Smooth muscle cell (in vitro differentiated cells): ENCODE measurements around the gene DNAH14. TPM values are rescaled to one million over a fixed set of nuclear protein-coding genes. Genes with fewer than 3 reads are reported as not detected.

Experiments used
- DNase-seq: peaks from one replicate; lab custom pipeline; 2025; ENCODE audit not compliant: unreplicated experiment; lab: John Stamatoyannopoulos, UW
- H2AFZ ChIP-seq: fragments of 200-600 bp; sonication (generic); 2 replicates; pipeline ENCODE4 v1.6.0; 2016; ENCODE audit warnings: antibody characterized with exemption, low read depth, mild to moderate bottlenecking
- H3F3A ChIP-seq: fragments of 200-600 bp; sonication (generic); 2 replicates; pipeline ENCODE4 v1.6.0; 2017; ENCODE audit warnings: antibody characterized with exemption, low read depth
- H3K27ac ChIP-seq: fragments of 200-600 bp; sonication (generic); 2 replicates; pipeline ENCODE4 v1.5.1; 2016; ENCODE audit warnings: low read depth, mild to moderate bottlenecking
- H3K27me3 ChIP-seq: fragments of 200-600 bp; sonication (generic); 2 replicates; pipeline ENCODE4 v1.6.1; 2016; ENCODE audit warnings: low read depth, mild to moderate bottlenecking
- H3K36me3 ChIP-seq: fragments of 200-600 bp; sonication (generic); 2 replicates; pipeline ENCODE4 v1.5.1; 2016; ENCODE audit warnings: low read depth
- H3K4me1 ChIP-seq: fragments of 200-600 bp; sonication (generic); 2 replicates; pipeline ENCODE4 v1.5.1; 2016; ENCODE audit warnings: low read depth
- H3K4me2 ChIP-seq: fragments of 200-600 bp; sonication (generic); 2 replicates; pipeline ENCODE4 v1.6.0; 2016; ENCODE audit warnings: mild to moderate bottlenecking
- H3K4me3 ChIP-seq: fragments of 200-600 bp; sonication (generic); 2 replicates; pipeline ENCODE4 v1.5.1; 2016; ENCODE audit warnings: mild to moderate bottlenecking
- H3K79me2 ChIP-seq: fragments of 200-600 bp; sonication (generic); 2 replicates; pipeline ENCODE4 v1.6.0; 2016; ENCODE audit warnings: low read depth, mild to moderate bottlenecking
- H3K9ac ChIP-seq: fragments of 200-600 bp; sonication (generic); 2 replicates; pipeline ENCODE4 v1.6.0; 2016; ENCODE audit warnings: low read depth
- H3K9me3 ChIP-seq: fragments of 200-600 bp; sonication (generic); replicated peaks from 2 replicates; pipeline ENCODE4 v1.5.1; 2016; ENCODE audit warnings: low read depth
- H4K20me1 ChIP-seq: fragments of 200-600 bp; sonication (generic); 2 replicates; pipeline ENCODE4 v1.6.0; 2016; ENCODE audit warnings: low read depth
- WGBS: methylation state at CpG from one replicate; pipeline ENCODE4 v1.1.7; 2016; ENCODE audit warnings: low lambda C conversion rate; 5-methylcytosine and 5-hydroxymethylcytosine counted together
- polyA plus RNA-seq: library from polyadenylated mRNA; unstranded; fragments of >200 nt; fragmentation: Nextera tagmentation; extraction: Ambion mirVana; gene quantifications from 2 replicates; pipeline ENCODE4 v1.2.1, GENCODE V29; 2016
- total RNA-seq: library from RNA; depleted of rRNA; stranded (reverse); fragments of >200 nt; gene quantifications from 2 replicates; pipeline ENCODE4 v1.2.3, GENCODE V29; 2014
- TF ChIP-seq, protein P1 (sequence below): fragments of 200-600 bp; sonication (generic); IDR thresholded peaks from 2 replicates; pipeline ENCODE4 v1.5.1; 2017; ENCODE audit warnings: borderline replicate concordance, mild to moderate bottlenecking, antibody characterized with exemption; ENCODE audit not compliant: insufficient read depth, poor library complexity, severe bottlenecking

Gene DNAH14
- total and polyA plus RNA-seq, 2 experiments from 2014 or later, result 9.4 to 44.0 TPM

DNA sequence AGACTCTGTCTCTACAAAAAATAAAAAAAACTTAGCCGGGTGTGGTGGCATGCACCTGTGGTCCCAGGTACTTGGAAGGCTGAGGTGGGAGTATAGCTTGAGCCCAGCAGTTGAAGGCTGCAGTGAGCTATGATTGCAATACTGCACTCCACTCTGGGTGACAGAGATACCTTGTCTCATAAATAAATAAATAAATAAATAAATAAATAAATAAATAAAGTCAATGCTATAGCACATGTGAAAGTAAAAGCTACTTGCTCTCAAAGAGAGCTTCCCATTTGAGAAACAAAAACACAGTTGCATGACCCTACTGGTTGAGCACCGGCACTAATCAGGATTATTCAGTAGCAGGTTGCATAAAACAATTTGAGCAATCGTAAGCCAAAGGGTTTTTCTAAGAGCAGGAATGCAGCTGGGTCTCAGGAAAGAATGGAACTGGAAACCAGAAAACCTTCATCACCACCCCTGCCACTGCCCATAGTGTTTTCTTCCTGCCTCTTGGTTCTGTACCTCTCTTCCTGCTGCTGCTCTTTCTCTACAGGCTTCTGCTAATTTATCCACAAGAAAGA, 29.3 kb upstream of the DNAH14 start:
- no peak overlapping the region for H3K27ac ChIP-seq
- H3K79me2 ChIP-seq, result no peaks in the 10 kb centered on the region
- peaks cover 4% of the 10 kb centered on the region for H3F3A ChIP-seq
- H2AFZ ChIP-seq, result no peak overlapping the region
- no peaks in the 10 kb centered on the region for H3K27me3 ChIP-seq
- no peak overlapping the region for H3K4me3 ChIP-seq
- H3K9me3 ChIP-seq, result no peaks in the 10 kb centered on the region
- TF ChIP-seq, protein P1, sequence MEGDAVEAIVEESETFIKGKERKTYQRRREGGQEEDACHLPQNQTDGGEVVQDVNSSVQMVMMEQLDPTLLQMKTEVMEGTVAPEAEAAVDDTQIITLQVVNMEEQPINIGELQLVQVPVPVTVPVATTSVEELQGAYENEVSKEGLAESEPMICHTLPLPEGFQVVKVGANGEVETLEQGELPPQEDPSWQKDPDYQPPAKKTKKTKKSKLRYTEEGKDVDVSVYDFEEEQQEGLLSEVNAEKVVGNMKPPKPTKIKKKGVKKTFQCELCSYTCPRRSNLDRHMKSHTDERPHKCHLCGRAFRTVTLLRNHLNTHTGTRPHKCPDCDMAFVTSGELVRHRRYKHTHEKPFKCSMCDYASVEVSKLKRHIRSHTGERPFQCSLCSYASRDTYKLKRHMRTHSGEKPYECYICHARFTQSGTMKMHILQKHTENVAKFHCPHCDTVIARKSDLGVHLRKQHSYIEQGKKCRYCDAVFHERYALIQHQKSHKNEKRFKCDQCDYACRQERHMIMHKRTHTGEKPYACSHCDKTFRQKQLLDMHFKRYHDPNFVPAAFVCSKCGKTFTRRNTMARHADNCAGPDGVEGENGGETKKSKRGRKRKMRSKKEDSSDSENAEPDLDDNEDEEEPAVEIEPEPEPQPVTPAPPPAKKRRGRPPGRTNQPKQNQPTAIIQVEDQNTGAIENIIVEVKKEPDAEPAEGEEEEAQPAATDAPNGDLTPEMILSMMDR, result no peak
- H3K9ac ChIP-seq, result no peak overlapping the region
- no peak overlapping the region for H3K4me2 ChIP-seq
- H3K4me1 ChIP-seq, result no peaks in the 10 kb centered on the region
- H3K36me3 ChIP-seq, result no peaks in the 10 kb centered on the region
- DNase-seq, result no peak
- WGBS, result 90% methylated on average over 3 of the region's 3 CpGs
- H4K20me1 ChIP-seq, result no peaks in the 10 kb centered on the region

DNA sequence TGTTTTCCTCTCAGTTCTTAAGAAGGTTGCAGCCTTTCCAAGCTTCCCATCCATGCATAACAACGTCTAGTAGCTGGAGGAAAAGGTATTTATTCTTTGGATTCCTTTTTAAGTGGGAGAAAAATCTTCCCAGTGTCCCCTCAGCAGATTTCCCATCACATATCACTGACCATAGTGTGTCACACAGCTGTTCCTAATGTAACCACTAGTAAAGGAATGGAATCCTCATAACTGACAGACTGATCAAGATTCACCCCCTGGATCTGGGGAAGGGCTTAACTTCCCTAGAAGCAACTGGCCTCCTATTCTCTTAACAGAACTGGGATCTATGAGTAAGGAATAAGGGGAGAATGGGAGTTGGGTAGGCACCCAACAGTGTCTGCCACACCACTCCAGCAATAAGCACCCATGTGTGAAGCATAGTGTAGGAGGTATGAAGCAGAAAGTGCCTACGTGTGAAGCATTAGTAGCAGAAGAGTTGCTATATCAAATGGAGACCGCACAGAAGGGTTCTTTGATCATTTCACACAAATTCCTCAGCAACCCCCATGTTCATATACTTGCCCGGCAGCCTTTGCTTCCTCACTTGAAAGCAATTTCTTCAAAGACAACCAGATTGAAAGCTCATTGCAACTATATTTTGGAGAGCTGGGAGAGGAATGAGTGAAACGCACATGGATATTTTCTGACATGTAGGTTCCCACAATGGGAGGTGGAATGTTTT, 28.2 kb upstream of the DNAH14 start:
- Histone ChIP-seq H3K79me2 (no peaks in the 10 kb centered on the region), H3K4me3 (no peak overlapping the region), H4K20me1 (no peaks in the 10 kb centered on the region), H3K9me3 (no peaks in the 10 kb centered on the region), H3K9ac (no peak overlapping the region), H3K4me2 (no peak overlapping the region), H3K27me3 (peaks cover 6% of the 10 kb centered on the region), H3K36me3 (no peaks in the 10 kb centered on the region), H3K4me1 (no peaks in the 10 kb centered on the region), H3K27ac (no peak overlapping the region), H2AFZ (no peak overlapping the region), H3F3A (peaks cover 4% of the 10 kb centered on the region)
- no peak for DNase-seq
- TF ChIP-seq, protein P1, result no peak
- WGBS, result 56% methylated on average over 5 of the region's 5 CpGs

DNA sequence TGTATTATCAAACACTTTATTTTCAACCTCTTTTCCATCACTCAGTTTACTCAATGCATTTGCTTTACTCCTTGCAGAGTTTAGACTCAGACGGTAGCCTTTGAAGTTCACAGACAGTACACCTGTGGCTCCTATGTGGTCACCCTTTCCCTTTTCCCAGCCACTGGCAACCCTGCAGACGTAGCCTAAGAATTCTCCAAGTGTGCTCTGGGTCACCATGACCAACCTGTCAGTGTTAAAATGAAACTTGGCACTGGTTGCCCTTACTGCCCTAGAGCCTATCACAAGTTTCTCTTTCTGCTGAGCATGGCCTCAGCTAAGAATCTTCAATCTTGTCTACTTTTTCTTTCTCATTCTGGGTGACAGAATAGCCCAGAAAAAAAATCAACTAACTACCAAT, 25.5 kb upstream of the DNAH14 start:
- whole genome bisulfite sequencing, result 82% methylated on average over 2 of the region's 2 CpGs
- Histone ChIP-seq H3F3A (peaks cover 4% of the 10 kb centered on the region), H3K4me1 (no peaks in the 10 kb centered on the region), H3K27ac (no peak overlapping the region), H4K20me1 (no peaks in the 10 kb centered on the region), H3K9ac (no peak overlapping the region), H3K36me3 (no peaks in the 10 kb centered on the region), H3K4me2 (no peak overlapping the region), H2AFZ (no peak overlapping the region), H3K27me3 (peaks cover 21% of the 10 kb centered on the region), H3K4me3 (no peak overlapping the region), H3K79me2 (no peaks in the 10 kb centered on the region), H3K9me3 (no peaks in the 10 kb centered on the region)
- no peak for DNase-seq
- TF ChIP-seq, protein P1, result no peak
